ENCODE results near the gene ZRANB3. TPM values are rescaled to one million over a fixed set of nuclear protein-coding genes. Genes with fewer than 3 reads are reported as not detected.

ZRANB3 gene
- total RNA-seq, 1 donor: 7.0 TPM

GRCh38 chr2:135257383-135258090 lies 273.5 kb downstream of the ZRANB3 start:
- DNase-seq (ENCODE audit: low read depth in 2 of 3, low spot score in 2 of 3): no peak

GRCh38 chr2:135256531-135257260 lies 274.3 kb downstream of the ZRANB3 start:
- DNase-seq (ENCODE audit: low read depth in 2 of 3, low spot score in 2 of 3): no peak

GRCh38 chr2:135255208-135255607 lies 275.8 kb downstream of the ZRANB3 start:
- no peak for DNase-seq (ENCODE audit: low read depth in 2 of 3, low spot score in 2 of 3)

- no peak for DNase-seq (ENCODE audit: low read depth in 2 of 3, low spot score in 2 of 3)
These were observed 278.1 kb downstream of the ZRANB3 start for GRCh38 chr2:135252805-135253458.

GRCh38 chr2:135248611-135249010 lies 282.4 kb downstream of the ZRANB3 start:
- no peak for DNase-seq (ENCODE audit: low read depth in 2 of 3, low spot score in 2 of 3)

GRCh38 chr2:135246711-135247270 lies 284.2 kb downstream of the ZRANB3 start:
- no peak for DNase-seq (ENCODE audit: low read depth in 2 of 3, low spot score in 2 of 3)

- DNase-seq (ENCODE audit: low read depth in 2 of 3, low spot score in 2 of 3): no peak
These were observed 285.9 kb downstream of the ZRANB3 start for GRCh38 chr2:135245071-135245470.

- no peak for DNase-seq (ENCODE audit: low read depth in 2 of 3, low spot score in 2 of 3)
These were observed 292.4 kb downstream of the ZRANB3 start for GRCh38 chr2:135238651-135239050.

GRCh38 chr2:135230150-135230549 lies 300.9 kb downstream of the ZRANB3 start:
- no peak for DNase-seq (ENCODE audit: low read depth in 2 of 3, low spot score in 2 of 3)

GRCh38 chr2:135227386-135227785 lies 303.6 kb downstream of the ZRANB3 start:
- no peak for DNase-seq (ENCODE audit: low read depth in 2 of 3, low spot score in 2 of 3)

- no peak for DNase-seq (ENCODE audit: low read depth in 2 of 3, low spot score in 2 of 3)
These were observed 304.1 kb downstream of the ZRANB3 start for GRCh38 chr2:135226961-135227360.

GRCh38 chr2:135225781-135226180 lies 305.2 kb downstream of the ZRANB3 start:
- no peak for DNase-seq (ENCODE audit: low read depth in 2 of 3, low spot score in 2 of 3)

- no peak for DNase-seq (ENCODE audit: low read depth in 2 of 3, low spot score in 2 of 3)
These were observed 311.8 kb downstream of the ZRANB3 start for GRCh38 chr2:135219226-135219625.

GRCh38 chr2:135218426-135218825 lies 312.6 kb downstream of the ZRANB3 start:
- no peak for DNase-seq (ENCODE audit: low read depth in 2 of 3, low spot score in 2 of 3)

- no peak for DNase-seq (ENCODE audit: low read depth in 2 of 3, low spot score in 2 of 3)
These were observed 318.3 kb downstream of the ZRANB3 start for GRCh38 chr2:135212757-135213156.

- no peak for DNase-seq (ENCODE audit: low read depth in 2 of 3, low spot score in 2 of 3)
These were observed 323.0 kb downstream of the ZRANB3 start for GRCh38 chr2:135208016-135208415.

GRCh38 chr2:135203944-135204343 lies 327.1 kb downstream of the ZRANB3 start:
- no peak for DNase-seq (ENCODE audit: low read depth in 2 of 3, low spot score in 2 of 3)

GRCh38 chr2:135202751-135203150 lies 328.3 kb downstream of the ZRANB3 start:
- no peak for DNase-seq (ENCODE audit: low read depth in 2 of 3, low spot score in 2 of 3)

GRCh38 chr2:135198481-135198880 lies 332.5 kb downstream of the ZRANB3 start:
- no peak for DNase-seq (ENCODE audit: low read depth in 2 of 3, low spot score in 2 of 3)

- DNase-seq (ENCODE audit: low read depth in 2 of 3, low spot score in 2 of 3): no peak
These were observed 340.2 kb downstream of the ZRANB3 start for GRCh38 chr2:135190799-135191198.

GRCh38 chr2:135189148-135189547 lies 341.9 kb downstream of the ZRANB3 start:
- DNase-seq (ENCODE audit: low read depth in 2 of 3, low spot score in 2 of 3): no peak

Measured in hematopoietic multipotent progenitor cell (in vitro differentiated cells).